Activated naive CD4-positive, alpha-beta T cell treated with anti-CD3 and anti-CD28 coated beads, Interleukin-2, amount 10 ng/mL, durations not matched to agents 7 days and 5 days (primary cell): Measurements from ENCODE around the gene CARD19.

Experiments
- CTCF ChIA-PET: fragments of 350-600 bp; sonication (Branson Sonifier 250); formaldehyde crosslinking; loops from one replicate; lab custom pipeline; 2021; ENCODE audit warnings: antibody characterized with exemption; lab: Charles Lee
- DNase-seq: peaks from one replicate; pipeline ENCODE4 v3.0.0-alpha.2; 2020
- H3K27ac Mint-ChIP-seq: one replicate; pipeline ENCODE4 v1.8.0; 2021; ENCODE audit warnings: mild to moderate bottlenecking, moderate library complexity, mixed read lengths
- H3K27me3 Mint-ChIP-seq: one replicate; pipeline ENCODE4 v1.8.0; 2021; ENCODE audit warnings: mild to moderate bottlenecking, mixed read lengths
- H3K36me3 Mint-ChIP-seq: one replicate; pipeline ENCODE4 v1.8.0; 2021; ENCODE audit warnings: mixed read lengths
- H3K4me1 Mint-ChIP-seq: one replicate; pipeline ENCODE4 v1.8.0; 2021; ENCODE audit warnings: mixed read lengths
- H3K4me3 Mint-ChIP-seq: one replicate; pipeline ENCODE4 v1.8.0; 2021; ENCODE audit warnings: mild to moderate bottlenecking, moderate library complexity, mixed read lengths
- H3K9me3 Mint-ChIP-seq: one replicate; pipeline ENCODE4 v1.8.0; 2021; ENCODE audit warnings: mixed read lengths

Gene CARD19

GRCh38 chr9:93059011-93059714, 36.9 kb upstream of the CARD19 start:
- peaks cover 35% of the 10 kb centered on the region for H3K36me3 Mint-ChIP-seq
- CTCF ChIA-PET: interaction anchor here (0.9 to 2.0 kb wide), 5 partner anchors 31 to 95 kb away, joined by 3 to 9 read pairs (median 4); no protein-coding TSS in a partner anchor
- H3K27ac Mint-ChIP-seq: peak overlapping the region; percentile 100
- H3K4me1 Mint-ChIP-seq: peaks cover 73% of the 10 kb centered on the region
- DNase-seq: peak; percentile 53
- peak overlapping the region; percentile 92 for H3K4me3 Mint-ChIP-seq
- no peaks in the 10 kb centered on the region for H3K9me3 Mint-ChIP-seq
- H3K27me3 Mint-ChIP-seq: no peaks in the 10 kb centered on the region

- Mint-ChIP-seq H3K9me3 (no peaks in the 10 kb centered on the region), H3K4me3 (peak overlapping the region; percentile 92)
- CTCF ChIA-PET: interaction anchor here (0.9 to 2.0 kb wide), 6 partner anchors 32 to 94 kb away, joined by 3 to 9 read pairs (median 4); no protein-coding TSS in a partner anchor
These were observed 36.1 kb upstream of the CARD19 start for GRCh38 chr9:93059715-93060578.

GRCh38 chr9:93060746-93061259, 35.2 kb upstream of the CARD19 start:
- Mint-ChIP-seq H3K4me3 (peak overlapping the region; percentile 92), H3K27me3 (no peaks in the 10 kb centered on the region), H3K9me3 (no peaks in the 10 kb centered on the region), H3K36me3 (peaks cover 49% of the 10 kb centered on the region), H3K27ac (peak overlapping the region; percentile 100), H3K4me1 (peaks cover 83% of the 10 kb centered on the region)
- no peak for DNase-seq
- CTCF ChIA-PET: interaction anchor here (1.2 to 2.0 kb wide), 2 partner anchors 58 to 93 kb away, joined by 3 to 9 read pairs; no protein-coding TSS in a partner anchor

More at GRCh38 chr9:93059715-93060578, 36.1 kb upstream of the CARD19 start:
- H3K27ac Mint-ChIP-seq: peak overlapping the region; percentile 100
- no peak for DNase-seq
- peaks cover 43% of the 10 kb centered on the region for H3K36me3 Mint-ChIP-seq
- H3K4me1 Mint-ChIP-seq: peaks cover 79% of the 10 kb centered on the region
- H3K27me3 Mint-ChIP-seq: no peaks in the 10 kb centered on the region

- peaks cover 88% of the 10 kb centered on the region for H3K4me1 Mint-ChIP-seq
- peak overlapping the region; percentile 100 for H3K27ac Mint-ChIP-seq
- peak overlapping the region; percentile 92 for H3K4me3 Mint-ChIP-seq
- H3K9me3 Mint-ChIP-seq: no peaks in the 10 kb centered on the region
- DNase-seq: no peak
- H3K36me3 Mint-ChIP-seq: peaks cover 55% of the 10 kb centered on the region
- CTCF ChIA-PET: interaction anchor here (1.6 to 2.0 kb wide), 2 partner anchors 47 to 58 kb away, joined by 8 to 9 read pairs; no protein-coding TSS in a partner anchor
- no peaks in the 10 kb centered on the region for H3K27me3 Mint-ChIP-seq
These were observed 34.7 kb upstream of the CARD19 start for GRCh38 chr9:93061260-93061751.

GRCh38 chr9:93061791-93062763, 33.9 kb upstream of the CARD19 start:
- peak overlapping the region; percentile 100 for H3K27ac Mint-ChIP-seq
- peak overlapping the region; percentile 92 for H3K4me3 Mint-ChIP-seq
- H3K4me1 Mint-ChIP-seq: peaks cover 89% of the 10 kb centered on the region
- CTCF ChIA-PET: interaction anchor here (0.9 to 1.6 kb wide), 3 partner anchors 37 to 59 kb away, joined by 3 to 8 read pairs (median 3); no protein-coding TSS in a partner anchor
- peak; percentile 58 for DNase-seq
- H3K9me3 Mint-ChIP-seq: no peaks in the 10 kb centered on the region
- peaks cover 58% of the 10 kb centered on the region for H3K36me3 Mint-ChIP-seq
- H3K27me3 Mint-ChIP-seq: no peaks in the 10 kb centered on the region

GRCh38 chr9:93064392-93065134, 31.5 kb upstream of the CARD19 start:
- Mint-ChIP-seq H3K4me1 (peaks cover 88% of the 10 kb centered on the region), H3K36me3 (peaks cover 72% of the 10 kb centered on the region), H3K9me3 (no peaks in the 10 kb centered on the region), H3K4me3 (peak overlapping the region; percentile 85), H3K27ac (peak overlapping the region; percentile 100), H3K27me3 (no peaks in the 10 kb centered on the region)
- DNase-seq: peak; percentile 95
- CTCF ChIA-PET: interaction anchor here (0.7 to 3.7 kb wide), 14 partner anchors 9 to 108 kb away, joined by 3 to 11 read pairs (median 4); no protein-coding TSS in a partner anchor

GRCh38 chr9:93065135-93065720, 30.8 kb upstream of the CARD19 start:
- Mint-ChIP-seq H3K4me1 (peaks cover 84% of the 10 kb centered on the region), H3K4me3 (peak overlapping the region; percentile 85), H3K9me3 (no peaks in the 10 kb centered on the region), H3K27ac (peak overlapping the region; percentile 100), H3K27me3 (no peaks in the 10 kb centered on the region), H3K36me3 (peaks cover 74% of the 10 kb centered on the region)
- CTCF ChIA-PET: interaction anchor here (0.7 to 3.7 kb wide), 13 partner anchors 10 to 109 kb away, joined by 3 to 11 read pairs (median 5); no protein-coding TSS in a partner anchor
- DNase-seq: no peak

- no peak for DNase-seq
- Mint-ChIP-seq H3K36me3 (peaks cover 71% of the 10 kb centered on the region), H3K4me3 (no peak overlapping the region), H3K4me1 (peaks cover 78% of the 10 kb centered on the region), H3K27ac (peak overlapping the region; percentile 66), H3K27me3 (no peaks in the 10 kb centered on the region), H3K9me3 (no peaks in the 10 kb centered on the region)
- CTCF ChIA-PET: interaction anchor here (1.1 to 3.7 kb wide), 3 partner anchors 10 to 42 kb away, joined by 3 to 11 read pairs (median 7); no protein-coding TSS in a partner anchor
These were observed 28.9 kb upstream of the CARD19 start for GRCh38 chr9:93066978-93067603.

GRCh38 chr9:93068956-93069355, 27.1 kb upstream of the CARD19 start:
- no peaks in the 10 kb centered on the region for H3K27me3 Mint-ChIP-seq
- no peak for DNase-seq
- H3K9me3 Mint-ChIP-seq: no peaks in the 10 kb centered on the region
- peaks cover 65% of the 10 kb centered on the region for H3K36me3 Mint-ChIP-seq
- H3K4me1 Mint-ChIP-seq: peaks cover 72% of the 10 kb centered on the region
- H3K27ac Mint-ChIP-seq: no peak overlapping the region
- H3K4me3 Mint-ChIP-seq: no peak overlapping the region
- CTCF ChIA-PET: no interaction called here

GRCh38 chr9:93071464-93071863, 24.6 kb upstream of the CARD19 start:
- no peak overlapping the region for H3K4me3 Mint-ChIP-seq
- CTCF ChIA-PET: interaction anchor here (0.8 kb wide), 1 partner anchor 106 kb away, joined by 3 read pairs; no protein-coding TSS in a partner anchor

GRCh38 chr9:93072383-93072795, 23.6 kb upstream of the CARD19 start:
- no peak overlapping the region for H3K4me3 Mint-ChIP-seq
- H3K9me3 Mint-ChIP-seq: no peaks in the 10 kb centered on the region
- CTCF ChIA-PET: no interaction called here
- peaks cover 56% of the 10 kb centered on the region for H3K36me3 Mint-ChIP-seq
- no peak for DNase-seq
- H3K27me3 Mint-ChIP-seq: no peaks in the 10 kb centered on the region
- H3K4me1 Mint-ChIP-seq: peaks cover 44% of the 10 kb centered on the region
- no peak overlapping the region for H3K27ac Mint-ChIP-seq

More at GRCh38 chr9:93071464-93071863, 24.6 kb upstream of the CARD19 start:
- H3K27ac Mint-ChIP-seq: peak overlapping the region; percentile 57
- peak; percentile 46 for DNase-seq
- H3K9me3 Mint-ChIP-seq: no peaks in the 10 kb centered on the region
- H3K36me3 Mint-ChIP-seq: peaks cover 51% of the 10 kb centered on the region
- no peaks in the 10 kb centered on the region for H3K27me3 Mint-ChIP-seq
- H3K4me1 Mint-ChIP-seq: peaks cover 49% of the 10 kb centered on the region
